GM13976 (cell line): ENCODE measurements around the gene PHOSPHO2.
"Not testable (repeated sequence)": the region's sequence is repeated elsewhere in the genome, so short reads cannot be mapped to it uniquely, and the experiment has no call there.

Source experiments
- DNase-seq: peaks from one replicate; pipeline ENCODE4 v3.0.0; 2012; ENCODE audit warnings: low spot score
- CTCF ChIP-seq: IDR thresholded peaks from 2 replicates; pipeline ENCODE4 v1.5.1; 2012; ENCODE audit warnings: borderline replicate concordance, mild to moderate bottlenecking; ENCODE audit not compliant: insufficient read depth; ENCODE audit errors: extremely low read depth, missing control alignments, control extremely low read depth
- in situ Hi-C: fragments of 300-500 bp; cut with MboI; formaldehyde crosslinking; loops from one replicate; pipeline ENCODE4 v1.12.0; 2022; ENCODE audit warnings: low sequenced_read_pairs, mixed read lengths, inconsistent platforms; ENCODE audit not compliant: unreplicated experiment

Gene PHOSPHO2

GRCh38 chr2:169676850-169677249, 17.4 kb upstream of the PHOSPHO2 start:
- no peak for DNase-seq
- in situ Hi-C loops: no loop called here
- no peak for TF ChIP-seq CTCF

GRCh38 chr2:169683054-169683424, 11.2 kb upstream of the PHOSPHO2 start:
- TF ChIP-seq CTCF: no peak
- in situ Hi-C loops: no loop called here
- DNase-seq: no peak

GRCh38 chr2:169683425-169684134, 10.7 kb upstream of the PHOSPHO2 start:
- DNase-seq: no peak
- no peak for TF ChIP-seq CTCF
- in situ Hi-C loops: no loop called here

- TF ChIP-seq CTCF: no peak
- DNase-seq: no peak
These were observed 10.1 kb upstream of the PHOSPHO2 start for GRCh38 chr2:169684135-169684565.

GRCh38 chr2:169684712-169685111, 9.6 kb upstream of the PHOSPHO2 start:
- in situ Hi-C loops, DNase-seq: not testable (repeated sequence)

More at GRCh38 chr2:169684135-169684565, 10.1 kb upstream of the PHOSPHO2 start:
- in situ Hi-C loops: no loop called here

GRCh38 chr2:169686825-169687224, 7.4 kb upstream of the PHOSPHO2 start:
- in situ Hi-C loops, DNase-seq: not testable (repeated sequence)

GRCh38 chr2:169687943-169688342, 6.3 kb upstream of the PHOSPHO2 start:
- DNase-seq, in situ Hi-C loops: not testable (repeated sequence)

- DNase-seq: no peak
- in situ Hi-C loops: no loop called here
- no peak for TF ChIP-seq CTCF
These were observed 3.3 kb upstream of the PHOSPHO2 start for GRCh38 chr2:169690958-169691357.
